Smooth muscle cell (in vitro differentiated cells): ENCODE results near the gene SYTL4. TPM values are rescaled to one million over a fixed set of nuclear protein-coding genes. Genes with fewer than 3 reads are reported as not detected.

Experiments used
- DNase-seq: peaks from one replicate; lab custom pipeline; 2025; ENCODE audit not compliant: unreplicated experiment; lab: John Stamatoyannopoulos, UW
- H2AFZ ChIP-seq: fragments of 200-600 bp; sonication (generic); 2 replicates; pipeline ENCODE4 v1.6.0; 2016; ENCODE audit warnings: antibody characterized with exemption, low read depth, mild to moderate bottlenecking
- H3F3A ChIP-seq: fragments of 200-600 bp; sonication (generic); 2 replicates; pipeline ENCODE4 v1.6.0; 2017; ENCODE audit warnings: antibody characterized with exemption, low read depth
- H3K27ac ChIP-seq: fragments of 200-600 bp; sonication (generic); 2 replicates; pipeline ENCODE4 v1.5.1; 2016; ENCODE audit warnings: low read depth, mild to moderate bottlenecking
- H3K27me3 ChIP-seq: fragments of 200-600 bp; sonication (generic); 2 replicates; pipeline ENCODE4 v1.6.1; 2016; ENCODE audit warnings: low read depth, mild to moderate bottlenecking
- H3K36me3 ChIP-seq: fragments of 200-600 bp; sonication (generic); 2 replicates; pipeline ENCODE4 v1.5.1; 2016; ENCODE audit warnings: low read depth
- H3K4me1 ChIP-seq: fragments of 200-600 bp; sonication (generic); 2 replicates; pipeline ENCODE4 v1.5.1; 2016; ENCODE audit warnings: low read depth
- H3K4me2 ChIP-seq: fragments of 200-600 bp; sonication (generic); 2 replicates; pipeline ENCODE4 v1.6.0; 2016; ENCODE audit warnings: mild to moderate bottlenecking
- H3K4me3 ChIP-seq: fragments of 200-600 bp; sonication (generic); 2 replicates; pipeline ENCODE4 v1.5.1; 2016; ENCODE audit warnings: mild to moderate bottlenecking
- H3K79me2 ChIP-seq: fragments of 200-600 bp; sonication (generic); 2 replicates; pipeline ENCODE4 v1.6.0; 2016; ENCODE audit warnings: low read depth, mild to moderate bottlenecking
- H3K9ac ChIP-seq: fragments of 200-600 bp; sonication (generic); 2 replicates; pipeline ENCODE4 v1.6.0; 2016; ENCODE audit warnings: low read depth
- H3K9me3 ChIP-seq: fragments of 200-600 bp; sonication (generic); replicated peaks from 2 replicates; pipeline ENCODE4 v1.5.1; 2016; ENCODE audit warnings: low read depth
- H4K20me1 ChIP-seq: fragments of 200-600 bp; sonication (generic); 2 replicates; pipeline ENCODE4 v1.6.0; 2016; ENCODE audit warnings: low read depth
- CTCF ChIP-seq: fragments of 200-600 bp; sonication (generic); IDR thresholded peaks from 2 replicates; pipeline ENCODE4 v1.5.1; 2017; ENCODE audit warnings: borderline replicate concordance, mild to moderate bottlenecking, antibody characterized with exemption; ENCODE audit not compliant: insufficient read depth, poor library complexity, severe bottlenecking
- WGBS: methylation state at CpG from one replicate; pipeline ENCODE4 v1.1.7; 2016; ENCODE audit warnings: low lambda C conversion rate; 5-methylcytosine and 5-hydroxymethylcytosine counted together
- polyA plus RNA-seq: library from polyadenylated mRNA; unstranded; fragments of >200 nt; fragmentation: Nextera tagmentation; extraction: Ambion mirVana; gene quantifications from 2 replicates; pipeline ENCODE4 v1.2.1, GENCODE V29; 2016
- total RNA-seq: library from RNA; depleted of rRNA; stranded (reverse); fragments of >200 nt; gene quantifications from 2 replicates; pipeline ENCODE4 v1.2.3, GENCODE V29; 2014

Gene SYTL4
- total and polyA plus RNA-seq, 2 experiments from 2014 or later, result 6.6 to 8.0 TPM

GRCh38 chrX:100696699-100697351, 35.1 kb downstream of the SYTL4 start:
- no peak overlapping the region for H3K9ac ChIP-seq
- H2AFZ ChIP-seq, result no peak overlapping the region
- H3K27me3 ChIP-seq, result no peaks in the 10 kb centered on the region
- no peak overlapping the region for H3K27ac ChIP-seq
- H4K20me1 ChIP-seq, result no peaks in the 10 kb centered on the region
- H3F3A ChIP-seq, result no peaks in the 10 kb centered on the region
- 71% methylated on average over 3 of the region's 3 CpGs for WGBS
- H3K36me3 ChIP-seq, result no peaks in the 10 kb centered on the region
- no peak for TF ChIP-seq CTCF
- no peaks in the 10 kb centered on the region for H3K9me3 ChIP-seq
- no peaks in the 10 kb centered on the region for H3K4me1 ChIP-seq
- H3K79me2 ChIP-seq, result no peaks in the 10 kb centered on the region
- no peak for DNase-seq
- no peak overlapping the region for H3K4me2 ChIP-seq
- H3K4me3 ChIP-seq, result no peak overlapping the region

- H3K4me1 ChIP-seq, result no peaks in the 10 kb centered on the region
- no peaks in the 10 kb centered on the region for H3K36me3 ChIP-seq
- no peaks in the 10 kb centered on the region for H3K9me3 ChIP-seq
- no peak overlapping the region for H3K4me3 ChIP-seq
- H2AFZ ChIP-seq, result no peak overlapping the region
- H3K4me2 ChIP-seq, result no peak overlapping the region
- no peaks in the 10 kb centered on the region for H3F3A ChIP-seq
- no peaks in the 10 kb centered on the region for H4K20me1 ChIP-seq
- TF ChIP-seq CTCF, result no peak
- H3K79me2 ChIP-seq, result no peaks in the 10 kb centered on the region
- no peaks in the 10 kb centered on the region for H3K27me3 ChIP-seq
- H3K9ac ChIP-seq, result no peak overlapping the region
- DNase-seq, result no peak
- WGBS, result 51% methylated on average over 4 of the region's 4 CpGs
- H3K27ac ChIP-seq, result no peak overlapping the region
These were observed 35.9 kb downstream of the SYTL4 start for GRCh38 chrX:100695991-100696390.

GRCh38 chrX:100695302-100695701, 36.6 kb downstream of the SYTL4 start:
- H3K36me3 ChIP-seq, result no peaks in the 10 kb centered on the region
- WGBS, result 54% methylated on average over 2 of the region's 2 CpGs
- no peaks in the 10 kb centered on the region for H4K20me1 ChIP-seq
- no peak for DNase-seq
- no peak overlapping the region for H3K27ac ChIP-seq
- no peaks in the 10 kb centered on the region for H3K27me3 ChIP-seq
- no peaks in the 10 kb centered on the region for H3F3A ChIP-seq
- H2AFZ ChIP-seq, result no peak overlapping the region
- no peak overlapping the region for H3K4me3 ChIP-seq
- no peaks in the 10 kb centered on the region for H3K4me1 ChIP-seq
- no peak for TF ChIP-seq CTCF
- no peak overlapping the region for H3K4me2 ChIP-seq
- no peak overlapping the region for H3K9ac ChIP-seq
- no peaks in the 10 kb centered on the region for H3K9me3 ChIP-seq
- no peaks in the 10 kb centered on the region for H3K79me2 ChIP-seq

GRCh38 chrX:100687546-100687945, 44.4 kb downstream of the SYTL4 start:
- H4K20me1 ChIP-seq, result no peaks in the 10 kb centered on the region
- H3F3A ChIP-seq, result no peaks in the 10 kb centered on the region
- no peaks in the 10 kb centered on the region for H3K9me3 ChIP-seq
- H3K79me2 ChIP-seq, result no peaks in the 10 kb centered on the region
- 83% methylated on average over 2 of the region's 2 CpGs for WGBS
- no peaks in the 10 kb centered on the region for H3K36me3 ChIP-seq
- no peak overlapping the region for H2AFZ ChIP-seq
- H3K4me3 ChIP-seq, result no peak overlapping the region
- no peaks in the 10 kb centered on the region for H3K4me1 ChIP-seq
- H3K27ac ChIP-seq, result no peak overlapping the region
- H3K9ac ChIP-seq, result no peak overlapping the region
- DNase-seq, result no peak
- no peaks in the 10 kb centered on the region for H3K27me3 ChIP-seq
- TF ChIP-seq CTCF, result no peak
- no peak overlapping the region for H3K4me2 ChIP-seq
